ENCODE measurements around the gene RXRA.

- TF ChIP-seq CTCF (IDR thresholded peaks at IDR 0.05) = no peak
- TF ChIP-seq POLR2A (IDR thresholded peaks at IDR 0.05) = no peak
Observed at GRCh38 chr9:134363450-134363849, 37.2 kb downstream of the RXRA start.
